ENCODE measurements around the gene CYP2C18. TPM values are rescaled to one million over a fixed set of nuclear protein-coding genes. Genes with fewer than 3 reads are reported as not detected.

The CYP2C18 gene
- total and polyA plus RNA-seq, 2 donors (not counting 1 experiment from before 2014, with no cell fraction given): not detected

DNA sequence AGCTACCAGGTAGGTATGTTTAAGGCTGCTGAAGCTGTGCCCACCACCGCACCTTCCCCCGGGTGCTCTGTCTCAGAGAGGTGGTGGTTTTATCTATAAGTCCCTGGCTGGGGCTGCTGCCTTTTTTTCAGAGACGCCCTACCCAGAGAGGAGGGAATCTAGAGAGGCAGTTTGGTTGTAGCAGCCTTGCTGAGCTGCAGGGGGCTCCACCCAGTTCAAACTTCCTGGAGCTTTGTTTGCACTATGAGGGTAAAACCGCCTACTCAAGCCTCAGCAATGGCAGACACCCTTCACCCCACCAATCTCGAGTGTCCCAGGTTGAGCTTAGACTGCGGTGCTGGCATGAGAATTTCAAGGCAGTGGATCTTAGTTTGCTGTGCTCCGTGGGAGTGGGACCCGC, 43.6 kb upstream of the CYP2C18 start:
- WGBS (ENCODE audit: insufficient coverage): 98% methylated on average over 6 of the region's 8 CpGs
- Histone ChIP-seq H3K27ac (ENCODE audit: low read length in 2 of 2) (no peak overlapping the region), H3K9ac (ENCODE audit: low read length) (no peak overlapping the region), H3K4me3 (ENCODE audit: control extremely low read depth in 1 of 5, extremely low read depth in 1 of 5, insufficient read depth in 1 of 5, low read depth in 2 of 5, low read length in 4 of 5) (no peak overlapping the region), H3K79me2 (ENCODE audit: control insufficient read depth, insufficient read depth, low read length) (no peaks in the 10 kb centered on the region), H3K4me2 (replicated peaks; ENCODE audit: low read depth, low read length, poor library complexity, severe bottlenecking) (no peak overlapping the region), H3K27me3 (replicated peaks in 1 of 4; ENCODE audit: control extremely low read depth in 1 of 4, control insufficient read depth in 3 of 4, insufficient read depth in 4 of 4, low read length in 3 of 4) (no peaks in the 10 kb centered on the region), H3K36me3 (replicated peaks in 1 of 2; ENCODE audit: control extremely low read depth in 1 of 2, control insufficient read depth in 1 of 2, extremely low read depth in 1 of 2, insufficient read depth in 2 of 2, low read length in 1 of 2) (no peaks in the 10 kb centered on the region), H2AFZ (ENCODE audit: insufficient read depth, low read depth, low read length, poor library complexity, severe bottlenecking) (no peak overlapping the region), H3K4me1 (ENCODE audit: control insufficient read depth in 2 of 2, insufficient read depth in 2 of 2, low read length in 2 of 2) (no peaks in the 10 kb centered on the region), H4K20me1 (ENCODE audit: control insufficient read depth, insufficient read depth, low read length, poor library complexity, severe bottlenecking) (no peaks in the 10 kb centered on the region), H3K9me3 (ENCODE audit: control extremely low read depth in 1 of 3, control insufficient read depth in 2 of 3, insufficient read depth in 1 of 3, low read length in 2 of 3) (peaks cover 0 to 11% (median 6%) of the 10 kb centered on the region in 3 donors)
- H3K4me1 Mint-ChIP-seq: no peaks in the 10 kb centered on the region
- CTCF ChIA-PET: no interaction called here
- H3K4me3 Mint-ChIP-seq: no peak overlapping the region
- TF ChIP-seq EZH2 (IDR thresholded peaks at IDR 0.05; ENCODE audit: borderline replicate concordance, insufficient read depth, low read depth, low read length, poor library complexity, severe bottlenecking): no peak
- TF ChIP-seq, protein P1, sequence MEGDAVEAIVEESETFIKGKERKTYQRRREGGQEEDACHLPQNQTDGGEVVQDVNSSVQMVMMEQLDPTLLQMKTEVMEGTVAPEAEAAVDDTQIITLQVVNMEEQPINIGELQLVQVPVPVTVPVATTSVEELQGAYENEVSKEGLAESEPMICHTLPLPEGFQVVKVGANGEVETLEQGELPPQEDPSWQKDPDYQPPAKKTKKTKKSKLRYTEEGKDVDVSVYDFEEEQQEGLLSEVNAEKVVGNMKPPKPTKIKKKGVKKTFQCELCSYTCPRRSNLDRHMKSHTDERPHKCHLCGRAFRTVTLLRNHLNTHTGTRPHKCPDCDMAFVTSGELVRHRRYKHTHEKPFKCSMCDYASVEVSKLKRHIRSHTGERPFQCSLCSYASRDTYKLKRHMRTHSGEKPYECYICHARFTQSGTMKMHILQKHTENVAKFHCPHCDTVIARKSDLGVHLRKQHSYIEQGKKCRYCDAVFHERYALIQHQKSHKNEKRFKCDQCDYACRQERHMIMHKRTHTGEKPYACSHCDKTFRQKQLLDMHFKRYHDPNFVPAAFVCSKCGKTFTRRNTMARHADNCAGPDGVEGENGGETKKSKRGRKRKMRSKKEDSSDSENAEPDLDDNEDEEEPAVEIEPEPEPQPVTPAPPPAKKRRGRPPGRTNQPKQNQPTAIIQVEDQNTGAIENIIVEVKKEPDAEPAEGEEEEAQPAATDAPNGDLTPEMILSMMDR (IDR thresholded peaks at IDR 0.05): no peak
- POLR2A ChIA-PET: no interaction called here
- no peak overlapping the region for H3K27ac Mint-ChIP-seq
- H3K9me3 Mint-ChIP-seq (ENCODE audit: insufficient read depth): peaks cover 10% of the 10 kb centered on the region
- intact Hi-C loops (cut with micrococcal nuclease): loop anchor here (10.0 kb wide), 1 partner anchor 805 kb away; no protein-coding TSS in a partner anchor
- no peaks in the 10 kb centered on the region for H3K27me3 Mint-ChIP-seq
- DNase-seq (no peak), ATAC-seq (ENCODE audit: low read depth) (no peak)

DNA sequence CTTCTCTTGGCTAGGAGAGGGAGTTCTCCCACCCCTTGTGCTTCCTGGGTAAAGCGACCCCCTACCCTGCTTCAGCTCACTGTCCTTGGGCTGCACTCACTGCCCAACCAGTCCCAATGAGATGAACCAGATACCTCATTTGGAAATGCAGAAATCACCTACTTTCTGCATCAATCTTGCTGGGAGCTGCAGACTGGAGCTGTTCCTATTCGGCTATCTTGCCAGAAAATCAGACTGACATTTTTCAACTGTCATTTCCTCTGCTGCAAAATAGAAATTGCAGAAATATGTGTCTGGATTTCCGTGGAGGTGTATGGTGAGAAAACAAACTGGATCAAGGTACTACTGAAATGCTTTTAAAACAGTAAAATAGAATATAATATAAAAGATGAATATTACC, 43.0 kb upstream of the CYP2C18 start:
- no peaks in the 10 kb centered on the region for H3K4me1 Mint-ChIP-seq
- Histone ChIP-seq H3K4me2 (replicated peaks; ENCODE audit: low read depth, low read length, poor library complexity, severe bottlenecking) (no peak overlapping the region), H4K20me1 (ENCODE audit: control insufficient read depth, insufficient read depth, low read length, poor library complexity, severe bottlenecking) (no peaks in the 10 kb centered on the region), H3K4me1 (ENCODE audit: control insufficient read depth in 2 of 2, insufficient read depth in 2 of 2, low read length in 2 of 2) (no peaks in the 10 kb centered on the region), H3K79me2 (ENCODE audit: control insufficient read depth, insufficient read depth, low read length) (no peaks in the 10 kb centered on the region), H3K9ac (ENCODE audit: low read length) (no peak overlapping the region), H3K36me3 (replicated peaks in 1 of 2; ENCODE audit: control extremely low read depth in 1 of 2, control insufficient read depth in 1 of 2, extremely low read depth in 1 of 2, insufficient read depth in 2 of 2, low read length in 1 of 2) (no peaks in the 10 kb centered on the region), H3K9me3 (ENCODE audit: control extremely low read depth in 1 of 3, control insufficient read depth in 2 of 3, insufficient read depth in 1 of 3, low read length in 2 of 3) (peaks cover 0 to 11% (median 6%) of the 10 kb centered on the region in 3 donors), H3K4me3 (ENCODE audit: control extremely low read depth in 1 of 5, extremely low read depth in 1 of 5, insufficient read depth in 1 of 5, low read depth in 2 of 5, low read length in 4 of 5) (no peak overlapping the region), H3K27ac (ENCODE audit: low read length in 2 of 2) (no peak overlapping the region), H3K27me3 (replicated peaks in 1 of 4; ENCODE audit: control extremely low read depth in 1 of 4, control insufficient read depth in 3 of 4, insufficient read depth in 4 of 4, low read length in 3 of 4) (no peaks in the 10 kb centered on the region), H2AFZ (ENCODE audit: insufficient read depth, low read depth, low read length, poor library complexity, severe bottlenecking) (no peak overlapping the region)
- peaks cover 7% of the 10 kb centered on the region for H3K9me3 Mint-ChIP-seq (ENCODE audit: insufficient read depth)
- no peaks in the 10 kb centered on the region for H3K27me3 Mint-ChIP-seq
- intact Hi-C loops (cut with micrococcal nuclease): no loop called here
- no peak overlapping the region for H3K4me3 Mint-ChIP-seq
- H3K27ac Mint-ChIP-seq: no peak overlapping the region
- ChIA-PET CTCF (interaction anchor here (0.9 kb wide), 1 partner anchor 10 kb away, joined by 3 read pairs; no protein-coding TSS in a partner anchor), POLR2A (no interaction called here)
- WGBS (ENCODE audit: insufficient coverage): 50% methylated on average over 1 of the region's 3 CpGs
- TF ChIP-seq, protein P1 (IDR thresholded peaks at IDR 0.05): no peak
- TF ChIP-seq EZH2 (IDR thresholded peaks at IDR 0.05; ENCODE audit: borderline replicate concordance, insufficient read depth, low read depth, low read length, poor library complexity, severe bottlenecking): no peak
- ATAC-seq (ENCODE audit: low read depth): no peak
- no peak for DNase-seq
